ENCODE measurements around the gene PRDX2. TPM values are rescaled to one million over a fixed set of nuclear protein-coding genes. Genes with fewer than 3 reads are reported as not detected.
A peak's percentile ranks its signal among the peaks of the same experiment; 100 is the strongest.
"Not testable (repeated sequence)": the region's sequence is repeated elsewhere in the genome, so short reads cannot be mapped to it uniquely, and the experiment has no call there.

PRDX2 gene
- total RNA-seq (2021) (268 and 271 TPM in 2 replicates), Bru-seq, nascent RNA (percentile 73 among the genes with signal in this experiment), BruChase-seq, experiment 1, labeled RNA remaining after a 2-hour chase (percentile 79 among the genes with signal in this experiment), BruChase-seq, experiment 2, labeled RNA remaining after a 6-hour chase (percentile 86 among the genes with signal in this experiment)
- long read RNA-seq, transcript PRDX2-201 (6 exons, 987 nt): major isoform, 639 of 781 reads
- long read RNA-seq, partial matches to known transcripts: 133 of 781 reads
- long read RNA-seq, other reads (novel, unspliced or antisense): 6 of 781 reads

DNA sequence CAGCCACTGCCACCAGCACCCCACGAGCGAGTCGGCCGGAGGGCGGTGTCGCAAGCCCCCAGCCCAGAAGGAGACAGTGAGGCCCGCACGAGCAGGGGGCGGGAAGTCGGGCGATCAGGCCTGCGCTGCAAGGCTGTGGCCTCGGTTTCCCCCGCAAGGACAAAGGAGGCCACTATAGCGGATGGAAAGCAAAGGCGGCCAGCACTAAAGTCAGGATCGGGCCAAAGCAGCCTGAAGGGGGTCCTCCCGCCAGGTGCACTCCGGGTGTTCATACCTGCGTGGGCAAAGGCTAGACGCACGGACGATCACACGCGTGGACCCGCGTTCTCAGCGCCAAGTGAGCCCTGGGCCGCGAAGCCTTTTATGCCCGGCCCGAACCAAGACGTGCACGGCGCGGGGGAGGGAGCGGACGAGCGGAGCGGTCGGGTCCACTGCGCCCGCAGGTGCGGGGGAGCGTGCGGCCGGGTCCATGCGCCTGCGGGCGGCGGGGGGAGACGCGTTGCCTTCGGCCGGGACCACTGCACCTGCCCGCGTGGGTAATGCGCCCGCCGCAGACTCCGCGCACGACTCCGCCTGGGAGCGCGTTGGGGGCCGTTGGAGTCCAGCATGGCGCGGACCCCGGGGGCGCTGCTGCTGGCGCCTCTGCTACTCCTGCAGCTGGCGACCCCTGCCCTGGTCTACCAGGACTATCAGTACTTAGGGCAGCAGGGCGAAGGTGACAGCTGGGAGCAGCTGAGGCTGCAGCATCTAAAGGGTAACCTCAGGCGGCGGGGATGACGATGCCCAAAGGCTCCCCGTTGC is at the start of gene PRDX2, which contains the start of gene THSD8:
TSS of gene PRDX2 (minus strand) at position 335 of the 801 bp plus-strand sequence. CDS start 539 bp downstream, outside the sequence.
TSS of gene THSD8 (plus strand) at position 604 of the 801 bp plus-strand sequence. CDS start at position 607, 3 bp downstream.
- POLR2A ChIA-PET (ENCODE audit: unreplicated experiment): interaction anchor here (0.7 kb wide), 1 partner anchor 33 kb away, joined by 3 read pairs; no protein-coding TSS in a partner anchor
- peak within 1 kb of the TSS; percentile 95 for H3K4me2 ChIP-seq

DNA sequence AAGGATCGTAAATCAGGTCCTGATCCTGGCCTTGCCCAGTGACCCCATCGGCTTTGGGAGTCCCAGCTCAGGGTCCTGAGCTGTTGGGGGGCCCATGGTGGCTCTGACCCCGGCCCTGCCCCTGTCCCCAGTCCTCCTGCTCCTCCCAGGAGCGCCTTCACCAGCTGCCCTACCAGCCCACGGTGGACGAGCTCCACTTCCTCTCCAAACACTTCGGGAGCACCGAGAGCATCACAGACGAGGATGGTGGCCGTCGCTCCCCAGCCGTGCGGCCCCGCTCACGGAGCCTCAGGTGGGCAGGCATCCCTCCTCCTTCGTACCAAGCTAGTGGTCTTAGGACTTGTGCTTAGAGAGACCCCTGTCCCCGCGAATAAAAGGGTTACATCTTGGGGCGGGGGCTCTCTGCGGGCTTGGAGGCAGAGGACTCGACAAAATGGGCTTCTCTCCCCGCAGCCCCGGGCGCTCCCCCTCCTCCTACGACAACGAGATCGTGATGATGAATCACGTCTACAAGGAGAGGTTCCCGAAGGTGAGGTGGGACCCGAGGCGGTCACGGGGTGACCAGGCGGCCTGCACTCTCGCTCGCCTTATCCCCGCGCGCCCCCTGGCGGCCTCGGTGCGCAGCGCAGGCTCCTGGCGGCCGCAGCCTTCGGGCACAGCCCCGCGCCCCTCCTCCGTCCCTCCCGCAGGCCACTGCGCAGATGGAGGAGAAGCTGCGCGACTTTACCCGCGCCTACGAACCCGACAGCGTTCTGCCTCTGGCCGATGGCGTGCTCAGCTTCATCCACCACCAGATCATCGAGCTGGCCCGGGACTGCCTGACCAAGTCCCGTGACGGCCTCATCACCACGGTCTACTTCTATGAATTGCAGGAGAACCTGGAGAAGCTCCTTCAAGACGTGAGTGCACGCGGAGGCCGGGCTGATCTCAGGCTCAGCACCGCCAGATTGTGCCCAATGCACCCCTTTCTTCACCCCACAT is 45.8 kb upstream of the PRDX2 start:
- Histone ChIP-seq H3K27ac (no peak overlapping the region), H2AFZ (peak overlapping the region; percentile 84), H3K9me2 (ENCODE audit: insufficient read depth) (no peaks in the 10 kb centered on the region), H3K4me1 (replicated peaks; ENCODE audit: insufficient read depth) (0 out of 2 replicates have a peak, but pooled peaks cover 3% of the 10 kb centered on the region), H4K20me1 (ENCODE audit: insufficient read depth) (no peaks in the 10 kb centered on the region), H3K79me2 (ENCODE audit: low read depth) (no peaks in the 10 kb centered on the region), H3K4me3 (peak overlapping the region; percentile 49; the same call in 1 of the 2 replicates), H3K9me3 (ENCODE audit: insufficient read depth, low read depth) (no peaks in the 10 kb centered on the region), H3K36me3 (ENCODE audit: low read depth) (no peaks in the 10 kb centered on the region), H3K4me2 (peak overlapping the region; percentile 84), H3F3A (ENCODE audit: insufficient read depth, low read depth) (peaks cover 12% of the 10 kb centered on the region; the same call in 1 of the 2 replicates), H3K27me3 (ENCODE audit: insufficient read depth, low read depth) (no peaks in the 10 kb centered on the region)
- BruUV-seq (replicated peaks): no TSS peak
- ChIA-PET CTCF (interaction anchor here (0.5 to 1.5 kb wide), 12 partner anchors 19 to 169 kb away, joined by 3 to 14 read pairs (median 4); partner anchors contain the start of genes DNASE2 and GCDH), POLR2A (ENCODE audit: unreplicated experiment) (interaction anchor here (0.5 to 0.7 kb wide), 2 partner anchors 52 to 447 kb away, joined by 3 to 10 read pairs; partner anchors contain the start of gene ZNF799)
- TF ChIP-seq, protein P1, sequence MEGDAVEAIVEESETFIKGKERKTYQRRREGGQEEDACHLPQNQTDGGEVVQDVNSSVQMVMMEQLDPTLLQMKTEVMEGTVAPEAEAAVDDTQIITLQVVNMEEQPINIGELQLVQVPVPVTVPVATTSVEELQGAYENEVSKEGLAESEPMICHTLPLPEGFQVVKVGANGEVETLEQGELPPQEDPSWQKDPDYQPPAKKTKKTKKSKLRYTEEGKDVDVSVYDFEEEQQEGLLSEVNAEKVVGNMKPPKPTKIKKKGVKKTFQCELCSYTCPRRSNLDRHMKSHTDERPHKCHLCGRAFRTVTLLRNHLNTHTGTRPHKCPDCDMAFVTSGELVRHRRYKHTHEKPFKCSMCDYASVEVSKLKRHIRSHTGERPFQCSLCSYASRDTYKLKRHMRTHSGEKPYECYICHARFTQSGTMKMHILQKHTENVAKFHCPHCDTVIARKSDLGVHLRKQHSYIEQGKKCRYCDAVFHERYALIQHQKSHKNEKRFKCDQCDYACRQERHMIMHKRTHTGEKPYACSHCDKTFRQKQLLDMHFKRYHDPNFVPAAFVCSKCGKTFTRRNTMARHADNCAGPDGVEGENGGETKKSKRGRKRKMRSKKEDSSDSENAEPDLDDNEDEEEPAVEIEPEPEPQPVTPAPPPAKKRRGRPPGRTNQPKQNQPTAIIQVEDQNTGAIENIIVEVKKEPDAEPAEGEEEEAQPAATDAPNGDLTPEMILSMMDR (conservative IDR thresholded peaks at IDR 0.05): peak; percentile 99
- no peak for TF ChIP-seq EZH2 (IDR thresholded peaks at IDR 0.05; ENCODE audit: low read depth)
- DNase-seq: peak; percentile 76 to 92
- intact Hi-C loops (cut with micrococcal nuclease; ENCODE audit: unreplicated experiment): loop anchor here (1.0 to 2.0 kb wide), 2 partner anchors 51 to 81 kb away; no protein-coding TSS in a partner anchor

More for the DNA sequence above, at the start of gene PRDX2, which contains the start of gene THSD8:
- intact Hi-C loops (cut with micrococcal nuclease; ENCODE audit: unreplicated experiment): no loop called here
- Histone ChIP-seq H3K79me2 (ENCODE audit: low read depth) (peaks cover 23% of the 10 kb centered on the region), H3K36me3 (ENCODE audit: low read depth) (0 out of 2 replicates have a peak, but pooled peaks cover 7% of the 10 kb centered on the region), H3K9me2 (ENCODE audit: insufficient read depth) (no peaks in the 10 kb centered on the region), H3K27me3 (ENCODE audit: insufficient read depth, low read depth) (no peaks in the 10 kb centered on the region), H3K27ac (no peak within 1 kb of the TSS), H3F3A (ENCODE audit: insufficient read depth, low read depth) (peaks cover 54% of the 10 kb centered on the region), H4K20me1 (ENCODE audit: insufficient read depth) (0 out of 2 replicates have a peak, but pooled peaks cover 5% of the 10 kb centered on the region), H3K9me3 (ENCODE audit: insufficient read depth, low read depth) (no peaks in the 10 kb centered on the region), H3K4me1 (replicated peaks; ENCODE audit: insufficient read depth) (peaks cover 22% of the 10 kb centered on the region), H3K4me3 (peak within 1 kb of the TSS; percentile 89), H2AFZ (peak within 1 kb of the TSS; percentile 92)
- BruUV-seq (replicated peaks): no TSS peak
- CTCF ChIA-PET: interaction anchor here (1.3 kb wide), 1 partner anchor 23 kb away, joined by 3 read pairs; no protein-coding TSS in a partner anchor
- DNase-seq: peak in 1 of 2 experiments; percentile 81
- TF ChIP-seq EZH2 (IDR thresholded peaks at IDR 0.05; ENCODE audit: low read depth): no peak
- TF ChIP-seq, protein P1 (conservative IDR thresholded peaks at IDR 0.05): no peak; the same call in 1 of the 2 replicates

DNA sequence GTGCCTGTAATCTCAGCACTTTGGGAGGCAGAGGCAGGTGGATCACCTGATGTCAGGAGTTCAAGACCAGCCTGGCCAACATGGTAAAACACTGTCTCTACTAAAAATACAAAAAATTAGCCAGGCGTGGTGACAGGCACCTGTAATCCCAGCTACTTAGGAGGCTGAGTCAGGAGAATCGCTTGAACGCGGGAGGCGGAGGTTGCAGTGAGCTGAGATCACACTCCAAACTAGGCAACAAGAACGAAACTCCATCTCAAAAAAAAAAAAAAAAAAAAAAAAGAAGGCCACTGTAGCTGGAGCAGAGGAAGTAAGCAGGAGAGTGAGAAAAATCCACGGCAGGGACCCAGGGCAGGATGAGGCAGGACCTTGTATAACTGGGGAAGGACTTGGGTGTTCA is 45.0 kb upstream of the PRDX2 start:
- not testable (repeated sequence) for H3K4me2 ChIP-seq; H3K27ac ChIP-seq; H4K20me1 ChIP-seq (ENCODE audit: insufficient read depth); H3K9me2 ChIP-seq (ENCODE audit: insufficient read depth); H3K4me3 ChIP-seq; H2AFZ ChIP-seq; H3K27me3 ChIP-seq (ENCODE audit: insufficient read depth, low read depth); H3K9me3 ChIP-seq (ENCODE audit: insufficient read depth, low read depth); H3K4me1 ChIP-seq (replicated peaks; ENCODE audit: insufficient read depth); BruUV-seq (replicated peaks); H3K79me2 ChIP-seq (ENCODE audit: low read depth); H3K36me3 ChIP-seq (ENCODE audit: low read depth); DNase-seq
- ChIA-PET CTCF (interaction anchor here (0.5 to 1.5 kb wide), 3 partner anchors 80 to 1522 kb away, joined by 3 to 10 read pairs (median 5); no protein-coding TSS in a partner anchor), POLR2A (ENCODE audit: unreplicated experiment) (interaction anchor here (0.5 to 0.7 kb wide), 3 partner anchors 128 to 1692 kb away, joined by 4 to 10 read pairs (median 9); partner anchors contain the start of gene ZNF799)
- intact Hi-C loops (cut with micrococcal nuclease; ENCODE audit: unreplicated experiment): loop anchor here (1.0 to 2.0 kb wide), 2 partner anchors 50 to 80 kb away; no protein-coding TSS in a partner anchor
- peaks cover 14% of the 10 kb centered on the region; the same call in 1 of the 2 replicates for H3F3A ChIP-seq (ENCODE audit: insufficient read depth, low read depth)
